Measurements from ENCODE around the gene DYNC2I2. TPM values are rescaled to one million over a fixed set of nuclear protein-coding genes. Genes with fewer than 3 reads are reported as not detected.

Gene DYNC2I2
- total RNA-seq, 1 donor from 2014 or later = 45.9 TPM

GRCh38 chr9:128633057-128633456 lies 23.6 kb downstream of the DYNC2I2 start:
- TF ChIP-seq EZH2phosphoT487 (IDR thresholded peaks at IDR 0.05) (no peak), CTCF (IDR thresholded peaks at IDR 0.05) (no peak), EZH2 (IDR thresholded peaks at IDR 0.05) (no peak)
- Histone ChIP-seq H3F3A (ENCODE audit: low read depth) (no peaks in the 10 kb centered on the region), H2AFZ (replicated peaks) (no peak overlapping the region), H3K9ac (no peak overlapping the region), H3K4me3 (no peak overlapping the region), H3K27me3 (no peaks in the 10 kb centered on the region), H3K79me2 (ENCODE audit: low read depth) (no peaks in the 10 kb centered on the region), H3K27ac (no peak overlapping the region), H3K4me2 (no peak overlapping the region), H3K9me3 (ENCODE audit: low read depth) (no peaks in the 10 kb centered on the region), H3K36me3 (no peaks in the 10 kb centered on the region), H3K4me1 (no peaks in the 10 kb centered on the region), H4K20me1 (ENCODE audit: low read depth) (peaks cover 38% of the 10 kb centered on the region)
- Mint-ChIP-seq H3K4me3 (no peak overlapping the region), H3K4me1 (peaks cover 3% of the 10 kb centered on the region), H3K27me3 (ENCODE audit: insufficient read depth, low read depth) (peaks cover 9% of the 10 kb centered on the region), H3K27ac (no peak overlapping the region), H3K9me3 (no peaks in the 10 kb centered on the region), H3K36me3 (peaks cover 20% of the 10 kb centered on the region)
- DNase-seq (ENCODE audit: low spot score) = no peak

- no peak overlapping the region for H3K9ac ChIP-seq
- no peaks in the 10 kb centered on the region for H3K9me3 Mint-ChIP-seq
These were observed 24.2 kb downstream of the DYNC2I2 start for GRCh38 chr9:128632486-128632885.

GRCh38 chr9:128632066-128632465 lies 24.6 kb downstream of the DYNC2I2 start:
- no peak overlapping the region for H3K27ac ChIP-seq
- no peak overlapping the region for H3K4me3 ChIP-seq
- TF ChIP-seq CTCF (IDR thresholded peaks at IDR 0.05) (no peak), EZH2 (IDR thresholded peaks at IDR 0.05) (no peak), EZH2phosphoT487 (IDR thresholded peaks at IDR 0.05) (no peak)
- no peaks in the 10 kb centered on the region for H3K27me3 ChIP-seq
- Mint-ChIP-seq H3K4me3 (no peak overlapping the region), H3K36me3 (peaks cover 20% of the 10 kb centered on the region), H3K9me3 (no peaks in the 10 kb centered on the region), H3K27ac (peak overlapping the region; percentile 30), H3K4me1 (peaks cover 3% of the 10 kb centered on the region), H3K27me3 (ENCODE audit: insufficient read depth, low read depth) (peaks cover 9% of the 10 kb centered on the region)
- H3K9ac ChIP-seq = no peak overlapping the region
- no peaks in the 10 kb centered on the region for H3K9me3 ChIP-seq (ENCODE audit: low read depth)
- no peaks in the 10 kb centered on the region for H3F3A ChIP-seq (ENCODE audit: low read depth)
- DNase-seq (ENCODE audit: low spot score) = no peak
- no peak overlapping the region for H2AFZ ChIP-seq (replicated peaks)
- H3K4me2 ChIP-seq = no peak overlapping the region
- H4K20me1 ChIP-seq (ENCODE audit: low read depth) = peaks cover 29% of the 10 kb centered on the region
- H3K4me1 ChIP-seq = no peaks in the 10 kb centered on the region
- H3K36me3 ChIP-seq = no peaks in the 10 kb centered on the region
- no peaks in the 10 kb centered on the region for H3K79me2 ChIP-seq (ENCODE audit: low read depth)

More at GRCh38 chr9:128632486-128632885, 24.2 kb downstream of the DYNC2I2 start:
- H3K27ac Mint-ChIP-seq = no peak overlapping the region
- H3K4me3 ChIP-seq = no peak overlapping the region
- H3K27ac ChIP-seq = no peak overlapping the region
- H3K4me2 ChIP-seq = no peak overlapping the region
- H3K9me3 ChIP-seq (ENCODE audit: low read depth) = no peaks in the 10 kb centered on the region
- H3F3A ChIP-seq (ENCODE audit: low read depth) = no peaks in the 10 kb centered on the region
- no peaks in the 10 kb centered on the region for H3K27me3 ChIP-seq
- no peaks in the 10 kb centered on the region for H3K36me3 ChIP-seq
- H3K4me1 Mint-ChIP-seq = peaks cover 3% of the 10 kb centered on the region
- H2AFZ ChIP-seq (replicated peaks) = no peak overlapping the region
- no peak for DNase-seq (ENCODE audit: low spot score)
- peaks cover 34% of the 10 kb centered on the region for H4K20me1 ChIP-seq (ENCODE audit: low read depth)
- peaks cover 9% of the 10 kb centered on the region for H3K27me3 Mint-ChIP-seq (ENCODE audit: insufficient read depth, low read depth)
- H3K79me2 ChIP-seq (ENCODE audit: low read depth) = no peaks in the 10 kb centered on the region
- H3K36me3 Mint-ChIP-seq = peaks cover 20% of the 10 kb centered on the region
- H3K4me3 Mint-ChIP-seq = no peak overlapping the region
- H3K4me1 ChIP-seq = no peaks in the 10 kb centered on the region
- TF ChIP-seq EZH2 (IDR thresholded peaks at IDR 0.05) (no peak), EZH2phosphoT487 (IDR thresholded peaks at IDR 0.05) (no peak), CTCF (IDR thresholded peaks at IDR 0.05) (no peak)

Data from neural progenitor cell (in vitro differentiated cells).